GM12875 (cell line): ENCODE results near the gene AMH.
A peak's percentile ranks its signal among the peaks of the same experiment; 100 is the strongest.

Source experiments
- H3K4me3 ChIP-seq: one replicate; pipeline ENCODE4 v1.5.1; 2011; ENCODE audit warnings: low read depth, low read length, control low read depth
- CTCF ChIP-seq: IDR thresholded peaks from 2 replicates; pipeline ENCODE4 v1.5.1; 2011; ENCODE audit warnings: low read depth, mild to moderate bottlenecking, control low read depth, inconsistent platforms, low read length, moderate library complexity, borderline replicate concordance; ENCODE audit not compliant: insufficient read depth

AMH gene

GRCh38 chr19:2231621-2232221, 17.4 kb upstream of the AMH start:
- no peak overlapping the region for H3K4me3 ChIP-seq
- TF ChIP-seq CTCF, result no peak

GRCh38 chr19:2232286-2233151, 16.6 kb upstream of the AMH start:
- no peak for TF ChIP-seq CTCF
- no peak overlapping the region for H3K4me3 ChIP-seq

GRCh38 chr19:2233601-2234280, 15.4 kb upstream of the AMH start:
- TF ChIP-seq CTCF, result no peak
- no peak overlapping the region for H3K4me3 ChIP-seq

- TF ChIP-seq CTCF, result no peak
- H3K4me3 ChIP-seq, result peak overlapping the region; percentile 81
These were observed 14.1 kb upstream of the AMH start for GRCh38 chr19:2234996-2235380.

GRCh38 chr19:2235381-2236063, 13.6 kb upstream of the AMH start:
- no peak for TF ChIP-seq CTCF

GRCh38 chr19:2236064-2236313, 13.1 kb upstream of the AMH start:
- no peak for TF ChIP-seq CTCF
- H3K4me3 ChIP-seq, result peak overlapping the region; percentile 81

More at GRCh38 chr19:2235381-2236063, 13.6 kb upstream of the AMH start:
- H3K4me3 ChIP-seq, result peak overlapping the region; percentile 81
